Type B pancreatic cell (in vitro differentiated cells): ENCODE results near the gene COL4A1. TPM values are rescaled to one million over a fixed set of nuclear protein-coding genes. Genes with fewer than 3 reads are reported as not detected.

ENCODE experiments used
- DNase-seq: peaks from one replicate; pipeline ENCODE4 v3.0.0; 2021; ENCODE audit warnings: mixed read lengths; ENCODE audit not compliant: unreplicated experiment; ENCODE audit errors: extremely low spot score
- H3K27ac Mint-ChIP-seq: 2 replicates; pipeline ENCODE4 v1.8.0; 2021; ENCODE audit warnings: mild to moderate bottlenecking, mixed read lengths
- H3K27me3 Mint-ChIP-seq: 2 replicates; pipeline ENCODE4 v1.8.0; 2021; ENCODE audit warnings: mixed read lengths
- H3K36me3 Mint-ChIP-seq: 2 replicates; pipeline ENCODE4 v1.8.0; 2021; ENCODE audit warnings: mixed read lengths
- H3K4me1 Mint-ChIP-seq: one replicate; pipeline ENCODE4 v1.8.0; 2021; ENCODE audit warnings: mixed read lengths; ENCODE audit not compliant: unreplicated experiment
- H3K4me3 Mint-ChIP-seq: 2 replicates; pipeline ENCODE4 v1.8.0; 2021; ENCODE audit warnings: mild to moderate bottlenecking, mixed read lengths
- H3K9me3 Mint-ChIP-seq: 2 replicates; pipeline ENCODE4 v1.8.0; 2021; ENCODE audit warnings: mixed read lengths
- total RNA-seq: library from RNA; stranded (reverse); gene quantifications from 2 replicates; pipeline ENCODE4 v1.2.1, GENCODE V29; 2021; ENCODE audit warnings: low replicate concordance
- TF ChIP-seq, protein P1 (sequence below): fragments of 200-600 bp; sonication (generic); conservative IDR thresholded peaks from 2 replicates; pipeline ENCODE4 v1.5.0; 2021; ENCODE audit warnings: antibody characterized with exemption, mild to moderate bottlenecking

The COL4A1 gene
- total RNA-seq, 1 donor from 2014 or later: 83.6 TPM

- Mint-ChIP-seq H3K27me3 (peaks cover 9% of the 10 kb centered on the region), H3K27ac (no peak overlapping the region), H3K9me3 (no peaks in the 10 kb centered on the region), H3K36me3 (no peaks in the 10 kb centered on the region), H3K4me1 (no peaks in the 10 kb centered on the region), H3K4me3 (no peak overlapping the region)
- no peak for DNase-seq
- TF ChIP-seq, protein P1, sequence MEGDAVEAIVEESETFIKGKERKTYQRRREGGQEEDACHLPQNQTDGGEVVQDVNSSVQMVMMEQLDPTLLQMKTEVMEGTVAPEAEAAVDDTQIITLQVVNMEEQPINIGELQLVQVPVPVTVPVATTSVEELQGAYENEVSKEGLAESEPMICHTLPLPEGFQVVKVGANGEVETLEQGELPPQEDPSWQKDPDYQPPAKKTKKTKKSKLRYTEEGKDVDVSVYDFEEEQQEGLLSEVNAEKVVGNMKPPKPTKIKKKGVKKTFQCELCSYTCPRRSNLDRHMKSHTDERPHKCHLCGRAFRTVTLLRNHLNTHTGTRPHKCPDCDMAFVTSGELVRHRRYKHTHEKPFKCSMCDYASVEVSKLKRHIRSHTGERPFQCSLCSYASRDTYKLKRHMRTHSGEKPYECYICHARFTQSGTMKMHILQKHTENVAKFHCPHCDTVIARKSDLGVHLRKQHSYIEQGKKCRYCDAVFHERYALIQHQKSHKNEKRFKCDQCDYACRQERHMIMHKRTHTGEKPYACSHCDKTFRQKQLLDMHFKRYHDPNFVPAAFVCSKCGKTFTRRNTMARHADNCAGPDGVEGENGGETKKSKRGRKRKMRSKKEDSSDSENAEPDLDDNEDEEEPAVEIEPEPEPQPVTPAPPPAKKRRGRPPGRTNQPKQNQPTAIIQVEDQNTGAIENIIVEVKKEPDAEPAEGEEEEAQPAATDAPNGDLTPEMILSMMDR: no peak
Observed at GRCh38 chr13:110106726-110107125, 200.2 kb downstream of the COL4A1 start.

DNA sequence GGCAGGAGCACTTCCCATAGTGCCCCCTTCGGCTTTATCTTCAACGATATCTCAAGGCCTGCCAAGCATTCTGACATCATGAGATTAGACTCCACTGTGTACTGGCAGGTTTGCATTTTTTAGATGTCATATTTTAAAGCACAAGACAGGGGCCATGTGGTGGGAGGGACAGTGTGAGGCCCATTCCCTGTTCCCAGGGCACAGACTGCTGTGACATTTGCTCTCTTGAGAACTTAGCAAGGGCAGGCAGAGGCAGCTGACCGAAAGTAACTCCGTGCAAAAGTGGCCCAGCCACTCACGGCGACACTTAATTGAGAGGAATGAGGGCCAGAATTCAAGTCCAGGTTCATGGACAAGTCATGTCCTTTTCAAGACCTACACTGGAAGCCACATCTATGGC, 201.8 kb downstream of the COL4A1 start:
- Mint-ChIP-seq H3K27ac (no peak overlapping the region), H3K4me1 (no peaks in the 10 kb centered on the region), H3K9me3 (no peaks in the 10 kb centered on the region), H3K4me3 (no peak overlapping the region), H3K27me3 (peaks cover 9% of the 10 kb centered on the region), H3K36me3 (no peaks in the 10 kb centered on the region)
- TF ChIP-seq, protein P1: no peak
- DNase-seq: no peak

GRCh38 chr13:110103534-110103933, 203.4 kb downstream of the COL4A1 start:
- no peak overlapping the region for H3K27ac Mint-ChIP-seq
- no peaks in the 10 kb centered on the region for H3K36me3 Mint-ChIP-seq
- no peak for DNase-seq
- TF ChIP-seq, protein P1: no peak
- H3K4me1 Mint-ChIP-seq: no peaks in the 10 kb centered on the region
- H3K9me3 Mint-ChIP-seq: peaks cover 4% of the 10 kb centered on the region
- H3K4me3 Mint-ChIP-seq: no peak overlapping the region
- H3K27me3 Mint-ChIP-seq: peaks cover under 1% of the 10 kb centered on the region

DNA sequence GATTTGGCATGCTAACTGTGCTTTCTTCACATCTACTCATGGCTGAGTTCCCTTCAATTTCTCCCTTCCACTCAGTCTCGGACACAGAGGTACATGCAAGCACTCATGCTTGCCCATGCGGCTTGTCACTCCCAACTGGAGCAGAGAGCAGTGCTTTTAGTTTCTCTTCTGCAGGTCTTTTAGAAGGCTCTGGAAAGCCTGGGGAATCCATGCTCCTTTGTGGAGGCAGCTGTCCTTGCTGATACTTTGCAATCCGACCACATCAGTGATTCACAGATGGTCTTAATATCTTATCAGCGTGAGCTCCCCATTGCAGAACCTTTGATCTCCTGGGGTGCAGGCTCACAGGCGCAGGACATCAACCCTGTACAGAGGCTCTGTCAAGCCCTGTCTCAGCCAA, 203.9 kb downstream of the COL4A1 start:
- no peaks in the 10 kb centered on the region for H3K36me3 Mint-ChIP-seq
- DNase-seq: no peak
- H3K27ac Mint-ChIP-seq: no peak overlapping the region
- no peaks in the 10 kb centered on the region for H3K27me3 Mint-ChIP-seq
- TF ChIP-seq, protein P1: no peak
- peaks cover 4% of the 10 kb centered on the region for H3K9me3 Mint-ChIP-seq
- H3K4me1 Mint-ChIP-seq: no peaks in the 10 kb centered on the region
- no peak overlapping the region for H3K4me3 Mint-ChIP-seq

GRCh38 chr13:110102053-110102452, 204.9 kb downstream of the COL4A1 start:
- H3K4me3 Mint-ChIP-seq: no peak overlapping the region
- H3K27me3 Mint-ChIP-seq: no peaks in the 10 kb centered on the region
- TF ChIP-seq, protein P1: no peak
- no peaks in the 10 kb centered on the region for H3K36me3 Mint-ChIP-seq
- no peaks in the 10 kb centered on the region for H3K4me1 Mint-ChIP-seq
- no peak for DNase-seq
- H3K9me3 Mint-ChIP-seq: peaks cover 4% of the 10 kb centered on the region
- no peak overlapping the region for H3K27ac Mint-ChIP-seq

DNA sequence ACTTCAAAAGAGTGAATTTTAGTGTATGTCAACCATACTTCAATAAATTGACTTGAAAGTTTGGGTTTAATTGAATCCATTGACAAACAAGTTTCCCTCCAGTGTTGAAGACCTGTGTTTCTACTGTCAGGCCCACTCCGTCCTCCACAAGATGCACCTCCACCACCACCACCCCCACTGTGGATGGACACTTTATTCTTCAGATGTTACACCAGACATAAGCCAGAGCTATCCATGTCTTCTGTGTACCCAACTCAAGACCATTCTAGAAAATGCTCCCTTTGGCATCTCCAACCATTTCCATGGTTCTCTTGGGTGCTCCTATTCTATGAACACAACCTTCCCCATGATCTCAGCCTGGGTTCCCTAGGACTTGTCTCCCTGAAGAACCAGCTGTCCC, 207.0 kb downstream of the COL4A1 start:
- Mint-ChIP-seq H3K36me3 (no peaks in the 10 kb centered on the region), H3K9me3 (peaks cover 4% of the 10 kb centered on the region), H3K4me1 (no peaks in the 10 kb centered on the region), H3K27me3 (no peaks in the 10 kb centered on the region), H3K4me3 (no peak overlapping the region), H3K27ac (no peak overlapping the region)
- DNase-seq: no peak
- TF ChIP-seq, protein P1: no peak
